ENCODE measurements around the gene ARGLU1.

DNA sequence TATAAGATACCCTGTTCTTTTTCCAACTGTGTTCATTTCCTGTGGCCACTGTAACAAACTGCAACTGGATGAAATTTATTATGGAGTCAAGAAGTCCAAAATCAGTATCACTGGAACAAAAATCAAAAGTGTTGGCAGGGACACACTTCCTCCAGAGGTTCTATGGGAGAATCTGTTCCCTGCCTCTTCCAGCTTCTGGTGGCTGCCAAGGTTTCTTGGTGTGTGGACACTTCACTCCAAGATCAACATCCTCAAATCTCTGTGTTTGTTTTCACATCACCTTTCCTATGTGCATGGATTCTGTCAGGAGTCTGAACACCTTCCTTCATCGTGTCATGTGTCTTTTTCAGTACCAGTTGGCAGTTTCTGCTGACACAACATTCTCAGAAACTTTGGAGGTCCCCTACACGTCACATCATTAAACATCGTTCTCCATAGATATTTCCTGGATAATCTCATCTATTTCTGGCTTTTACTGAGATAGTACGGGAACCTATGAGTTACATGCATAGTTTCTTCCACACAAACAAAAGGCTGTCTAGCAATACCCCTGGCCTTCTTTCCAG lies 17.3 kb downstream of the ARGLU1 start:
- TF ChIP-seq, protein P1, sequence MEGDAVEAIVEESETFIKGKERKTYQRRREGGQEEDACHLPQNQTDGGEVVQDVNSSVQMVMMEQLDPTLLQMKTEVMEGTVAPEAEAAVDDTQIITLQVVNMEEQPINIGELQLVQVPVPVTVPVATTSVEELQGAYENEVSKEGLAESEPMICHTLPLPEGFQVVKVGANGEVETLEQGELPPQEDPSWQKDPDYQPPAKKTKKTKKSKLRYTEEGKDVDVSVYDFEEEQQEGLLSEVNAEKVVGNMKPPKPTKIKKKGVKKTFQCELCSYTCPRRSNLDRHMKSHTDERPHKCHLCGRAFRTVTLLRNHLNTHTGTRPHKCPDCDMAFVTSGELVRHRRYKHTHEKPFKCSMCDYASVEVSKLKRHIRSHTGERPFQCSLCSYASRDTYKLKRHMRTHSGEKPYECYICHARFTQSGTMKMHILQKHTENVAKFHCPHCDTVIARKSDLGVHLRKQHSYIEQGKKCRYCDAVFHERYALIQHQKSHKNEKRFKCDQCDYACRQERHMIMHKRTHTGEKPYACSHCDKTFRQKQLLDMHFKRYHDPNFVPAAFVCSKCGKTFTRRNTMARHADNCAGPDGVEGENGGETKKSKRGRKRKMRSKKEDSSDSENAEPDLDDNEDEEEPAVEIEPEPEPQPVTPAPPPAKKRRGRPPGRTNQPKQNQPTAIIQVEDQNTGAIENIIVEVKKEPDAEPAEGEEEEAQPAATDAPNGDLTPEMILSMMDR (conservative IDR thresholded peaks at IDR 0.05 in 1 of 2, IDR thresholded peaks at IDR 0.05 in 1 of 2; ENCODE audit: extremely low read depth in 1 of 2, insufficient read depth in 1 of 2, low read depth in 1 of 2, low read length in 2 of 2), result no peak
- TF ChIP-seq EZH2 (IDR thresholded peaks at IDR 0.05; ENCODE audit: borderline replicate concordance, low read length), result no peak

Measured in mammary epithelial cell (primary cell).